HL-60 (cell line): Measurements from ENCODE around the gene PTPRN2.

Experiments
- GABPA ChIP-seq: IDR thresholded peaks from 2 replicates; pipeline ENCODE4 v1.6.1; 2012; ENCODE audit warnings: low read depth
- POLR2AphosphoS5 ChIP-seq: IDR thresholded peaks from 2 replicates; pipeline ENCODE4 v1.6.1; 2012; ENCODE audit warnings: low read depth
- REST ChIP-seq: IDR thresholded peaks from 2 replicates; pipeline ENCODE4 v1.6.1; 2012; ENCODE audit warnings: low read depth; ENCODE audit not compliant: insufficient replicate concordance
- TF ChIP-seq, protein P1 (sequence below): IDR thresholded peaks from one replicate; pipeline ENCODE4 v1.5.1; 2011; ENCODE audit warnings: low read length, control low read depth, inconsistent platforms; ENCODE audit not compliant: insufficient read depth

- TF ChIP-seq, protein P1, sequence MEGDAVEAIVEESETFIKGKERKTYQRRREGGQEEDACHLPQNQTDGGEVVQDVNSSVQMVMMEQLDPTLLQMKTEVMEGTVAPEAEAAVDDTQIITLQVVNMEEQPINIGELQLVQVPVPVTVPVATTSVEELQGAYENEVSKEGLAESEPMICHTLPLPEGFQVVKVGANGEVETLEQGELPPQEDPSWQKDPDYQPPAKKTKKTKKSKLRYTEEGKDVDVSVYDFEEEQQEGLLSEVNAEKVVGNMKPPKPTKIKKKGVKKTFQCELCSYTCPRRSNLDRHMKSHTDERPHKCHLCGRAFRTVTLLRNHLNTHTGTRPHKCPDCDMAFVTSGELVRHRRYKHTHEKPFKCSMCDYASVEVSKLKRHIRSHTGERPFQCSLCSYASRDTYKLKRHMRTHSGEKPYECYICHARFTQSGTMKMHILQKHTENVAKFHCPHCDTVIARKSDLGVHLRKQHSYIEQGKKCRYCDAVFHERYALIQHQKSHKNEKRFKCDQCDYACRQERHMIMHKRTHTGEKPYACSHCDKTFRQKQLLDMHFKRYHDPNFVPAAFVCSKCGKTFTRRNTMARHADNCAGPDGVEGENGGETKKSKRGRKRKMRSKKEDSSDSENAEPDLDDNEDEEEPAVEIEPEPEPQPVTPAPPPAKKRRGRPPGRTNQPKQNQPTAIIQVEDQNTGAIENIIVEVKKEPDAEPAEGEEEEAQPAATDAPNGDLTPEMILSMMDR = no peak
- no peak for TF ChIP-seq POLR2AphosphoS5
- TF ChIP-seq GABPA = no peak
- TF ChIP-seq REST = no peak
These were observed 393.2 kb downstream of the PTPRN2 start for GRCh38 chr7:158194365-158194900.
